K562 (cell line): ENCODE results near the gene GPX1. TPM values are rescaled to one million over a fixed set of nuclear protein-coding genes. Genes with fewer than 3 reads are reported as not detected.

Experiments
- AFF1 ChIP-seq, 2 experiments: fragments of 450-650 bp; IDR thresholded peaks; 2 replicates each; pipeline ENCODE4 v1.6.1; 2018; ENCODE audit warnings: mild to moderate bottlenecking in 2 of 2, low read depth in 1 of 2; ENCODE audit not compliant: partially characterized antibody in 2 of 2
- CHAMP1 ChIP-seq: fragments of 450-650 bp; IDR thresholded peaks from 2 replicates; pipeline ENCODE4 v1.6.1; 2016; ENCODE audit warnings: mild to moderate bottlenecking
- GATAD2B ChIP-seq: fragments of 450-650 bp; IDR thresholded peaks from 2 replicates; pipeline ENCODE4 v1.6.1; 2017; ENCODE audit warnings: mild to moderate bottlenecking, borderline replicate concordance
- HDAC2 ChIP-seq: fragments of 450-650 bp; IDR thresholded peaks from 2 replicates; pipeline ENCODE4 v1.6.1; 2016; ENCODE audit warnings: mild to moderate bottlenecking
- HMG20B ChIP-seq: fragments of 250-450 bp; sonication (Bioruptor Pico); IDR thresholded peaks from 2 replicates; pipeline ENCODE4 v1.5.0; 2021; ENCODE audit warnings: mild to moderate bottlenecking
- JUND ChIP-seq, 2 experiments: IDR thresholded peaks; 2 replicates in 1 of 2; 3 replicates in 1 of 2; pipeline ENCODE4 v1.6.1; 2011; ENCODE audit warnings: borderline replicate concordance in 2 of 2, low read depth in 2 of 2, low read length in 2 of 2, improper control_type of control experiment in 1 of 2, missing biosample characterization in 1 of 2, missing genetic modification characterization in 1 of 2, missing genetic modification reagents in 1 of 2
- OTX1 ChIP-seq: fragments of 450-650 bp; formaldehyde crosslinking; IDR thresholded peaks from 2 replicates; pipeline ENCODE4 v1.4.0; 2022; ENCODE audit warnings: mild to moderate bottlenecking
- PHTF2 ChIP-seq: fragments of 250-450 bp; sonication (Bioruptor Pico); IDR thresholded peaks from 2 replicates; pipeline ENCODE4 v1.5.0; 2021; ENCODE audit warnings: mild to moderate bottlenecking
- POLR2A ChIP-seq: fragments of 450-650 bp; conservative IDR thresholded peaks from 2 replicates; pipeline ENCODE4 v1.6.1; 2016
- RNF2 ChIP-seq: sonication (generic); IDR thresholded peaks from 2 replicates; pipeline ENCODE4 v1.6.1; 2016
- TAL1 ChIP-seq: fragments of 450-650 bp; IDR thresholded peaks from 2 replicates; pipeline ENCODE4 v1.6.1; 2016; ENCODE audit warnings: mild to moderate bottlenecking
- TBL1XR1 ChIP-seq, 2 experiments: IDR thresholded peaks; 2 replicates each; pipeline ENCODE4 v1.6.1; 2012; ENCODE audit warnings: improper control_type of control experiment in 2 of 2, low read length in 2 of 2, mild to moderate bottlenecking in 1 of 2
- ZNF512 ChIP-seq: IDR thresholded peaks from 2 replicates; pipeline ENCODE4 v1.6.1; 2016; ENCODE audit warnings: missing genetic modification characterization, missing compliant biosample characterization
- polyA plus RNA-seq, 8 experiments: library from polyadenylated mRNA; depleted of rRNA in 4 of 8; stranded (reverse) in 5 of 8; unstranded in 3 of 8; fragments of >200 nt; fragmentation: Nextera tagmentation in 2 of 8; fragmentation: Illumina TruSeq in 1 of 8; extraction: Ambion mirVana in 2 of 8; extraction: Trizol in 1 of 8; gene quantifications; 2 replicates each; pipeline versions ENCODE4 v1.2.1 to v1.2.3, GENCODE V29; 2011 to 2014; ENCODE audit warnings: inconsistent platforms in 1 of 8, missing spikeins in 1 of 8
- total RNA-seq, 7 experiments: library from RNA; depleted of rRNA in 6 of 7; stranded (reverse); fragments of >200 nt in 6 of 7; fragmentation: Illumina TruSeq in 2 of 7; extraction: Trizol in 2 of 7; gene quantifications; 2 replicates each; pipeline versions ENCODE4 v1.2.1 to v1.2.3, GENCODE V29; 2011 to 2021; ENCODE audit warnings: low replicate concordance in 1 of 7
- TF ChIP-seq, protein P1 (sequence below): fragments of 250-450 bp; sonication (Bioruptor Pico); IDR thresholded peaks from 2 replicates; pipeline ENCODE4 v1.8.0; 2021; ENCODE audit warnings: moderate library complexity, mild to moderate bottlenecking, inconsistent platforms
- TF ChIP-seq, protein P2 (sequence below): fragments of 450-650 bp; IDR thresholded peaks from 2 replicates; pipeline ENCODE4 v1.6.1; 2016

The GPX1 gene
- total and polyA plus RNA-seq, 9 of the 15 experiments (the other 6 are each of a cell fraction or from before 2014, with no cell fraction given) = 0.08 to 1.3 (median 0.21) TPM; not detected in 5

GRCh38 chr3:49349348-49350114, 8.6 kb downstream of the GPX1 start (continued):
- TF ChIP-seq, protein P1, sequence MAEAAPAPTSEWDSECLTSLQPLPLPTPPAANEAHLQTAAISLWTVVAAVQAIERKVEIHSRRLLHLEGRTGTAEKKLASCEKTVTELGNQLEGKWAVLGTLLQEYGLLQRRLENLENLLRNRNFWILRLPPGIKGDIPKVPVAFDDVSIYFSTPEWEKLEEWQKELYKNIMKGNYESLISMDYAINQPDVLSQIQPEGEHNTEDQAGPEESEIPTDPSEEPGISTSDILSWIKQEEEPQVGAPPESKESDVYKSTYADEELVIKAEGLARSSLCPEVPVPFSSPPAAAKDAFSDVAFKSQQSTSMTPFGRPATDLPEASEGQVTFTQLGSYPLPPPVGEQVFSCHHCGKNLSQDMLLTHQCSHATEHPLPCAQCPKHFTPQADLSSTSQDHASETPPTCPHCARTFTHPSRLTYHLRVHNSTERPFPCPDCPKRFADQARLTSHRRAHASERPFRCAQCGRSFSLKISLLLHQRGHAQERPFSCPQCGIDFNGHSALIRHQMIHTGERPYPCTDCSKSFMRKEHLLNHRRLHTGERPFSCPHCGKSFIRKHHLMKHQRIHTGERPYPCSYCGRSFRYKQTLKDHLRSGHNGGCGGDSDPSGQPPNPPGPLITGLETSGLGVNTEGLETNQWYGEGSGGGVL (CRISPR knock-in tag) = no peak
- TF ChIP-seq TBL1XR1 (IDR thresholded peaks at IDR 0.05; ENCODE audit: low read length in 2 of 2) (peak in 1 of 2 experiments; percentile 84; a peak in 3 of 4 replicates), RNF2 (peak; percentile 56; the same call in 1 of the 2 replicates), CHAMP1 (peak; percentile 61; the same call in 1 of the 2 replicates), GATAD2B (0 out of 2 replicates have a peak, but pooled peaks have one; percentile 78), JUND (IDR thresholded peaks at IDR 0.05; ENCODE audit: borderline replicate concordance, low read depth, low read length) (peak; percentile 77; the same call in 1 of the 2 replicates), JUND (tag; IDR thresholded peaks at IDR 0.05; ENCODE audit: borderline replicate concordance, low read depth, low read length) (peak; percentile 82; the same call in 2 of the 3 replicates), PHTF2 (CRISPR knock-in tag) (no peak), HDAC2 (peak; percentile 76; the same call in 1 of the 2 replicates), HMG20B (CRISPR knock-in tag) (no peak), OTX1 (no peak), POLR2A (no peak), AFF1 (IDR thresholded peaks at IDR 0.05; ENCODE audit: low read depth in 1 of 2, partially characterized antibody in 2 of 2) (peak; percentile 63 to 81), TAL1 (peak; percentile 96), ZNF512 (no peak)
- TF ChIP-seq, protein P2, sequence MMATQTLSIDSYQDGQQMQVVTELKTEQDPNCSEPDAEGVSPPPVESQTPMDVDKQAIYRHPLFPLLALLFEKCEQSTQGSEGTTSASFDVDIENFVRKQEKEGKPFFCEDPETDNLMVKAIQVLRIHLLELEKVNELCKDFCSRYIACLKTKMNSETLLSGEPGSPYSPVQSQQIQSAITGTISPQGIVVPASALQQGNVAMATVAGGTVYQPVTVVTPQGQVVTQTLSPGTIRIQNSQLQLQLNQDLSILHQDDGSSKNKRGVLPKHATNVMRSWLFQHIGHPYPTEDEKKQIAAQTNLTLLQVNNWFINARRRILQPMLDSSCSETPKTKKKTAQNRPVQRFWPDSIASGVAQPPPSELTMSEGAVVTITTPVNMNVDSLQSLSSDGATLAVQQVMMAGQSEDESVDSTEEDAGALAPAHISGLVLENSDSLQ = peak; percentile 84
